Heart left ventricle (tissue), 16 donors: Measurements from ENCODE around the gene CTNNA3. TPM values are rescaled to one million over a fixed set of nuclear protein-coding genes. Genes with fewer than 3 reads are reported as not detected.

ENCODE experiments used
- ATAC-seq, 4 donors: fragments of 200-7000 bp; cut with Tn5 transposase; one replicate each; pipeline ENCODE4 v1.9.1; 2020 to 2022; ENCODE audit warnings: moderate library complexity in 4 of 4, mild to moderate bottlenecking in 3 of 4, moderate number of reproducible peaks in 1 of 4
- DNase-seq, 5 donors: peaks; one replicate each; pipeline ENCODE4 v3.0.0-alpha.2; 2020
- H3K27ac ChIP-seq, 12 donors: fragments of 200-600 bp; sonication (generic) in 4 of 12; one replicate each; pipeline versions ENCODE4 v1.5.0 to v1.8.0; 2016 to 2022; ENCODE audit warnings: mild to moderate bottlenecking in 2 of 12
- H3K27me3 ChIP-seq, 9 donors: fragments of 200-600 bp; sonication (generic) in 2 of 9; one replicate each; pipeline versions ENCODE4 v1.5.1 to v1.8.0; 2016 to 2022; ENCODE audit warnings: mild to moderate bottlenecking in 3 of 9
- H3K36me3 ChIP-seq, 9 donors: fragments of 200-600 bp; sonication (generic) in 2 of 9; one replicate each; pipeline versions ENCODE4 v1.5.0 to v1.8.0; 2018 to 2022; ENCODE audit warnings: mild to moderate bottlenecking in 2 of 9
- H3K4me1 ChIP-seq, 12 donors: fragments of 200-600 bp; sonication (generic) in 4 of 12; one replicate each; pipeline versions ENCODE4 v1.5.0 to v1.8.0; 2016 to 2022; ENCODE audit warnings: mild to moderate bottlenecking in 3 of 12
- H3K4me3 ChIP-seq, 12 donors: fragments of 200-600 bp; sonication (generic) in 4 of 12; one replicate each; pipeline versions ENCODE4 v1.5.0 to v1.8.0; 2017 to 2022; ENCODE audit warnings: mild to moderate bottlenecking in 9 of 12, moderate library complexity in 4 of 12
- H3K9me3 ChIP-seq, 12 donors: fragments of 200-600 bp; sonication (generic) in 4 of 12; one replicate each; pipeline versions ENCODE4 v1.5.0 to v1.8.0; 2016 to 2022; ENCODE audit warnings: mild to moderate bottlenecking in 1 of 12
- POLR2A ChIP-seq, 2 donors: fragments of 450-650 bp; IDR thresholded peaks; one replicate each; pipeline ENCODE4 v1.6.1; 2017; ENCODE audit warnings: antibody characterized with exemption in 2 of 2, mild to moderate bottlenecking in 2 of 2, moderate library complexity in 2 of 2
- WGBS, 4 donors: extraction: QIAGEN DNeasy Blood & Tissue Kit in 2 of 4; methylation state at CpG; one replicate each; pipeline versions ENCODE4 v1.1.5 to v1.1.7; 2013 to 2018; 5-methylcytosine and 5-hydroxymethylcytosine counted together
- intact Hi-C, 10 donors: fragments of 100-400 bp; cut with DNase I; formaldehyde crosslinking; loops; one replicate each; pipeline versions ENCODE4 v1.11.1 to v1.14.2; 2022
- polyA plus RNA-seq, 2 donors: library from polyadenylated mRNA; stranded (reverse); fragments of 200-250 nt; gene quantifications; one replicate each; pipeline ENCODE4 v1.2.3, GENCODE V29; 2013
- total RNA-seq, 9 donors: library from RNA; depleted of rRNA in 2 of 9; stranded (reverse); fragments of >200 nt in 2 of 9; fragmentation: NEBNext Ultra II Directional in 3 of 9; extraction: Animal tissue kit (Norgen Biotek cat#: 25700) in 3 of 9; gene quantifications; one replicate each; pipeline versions ENCODE4 v1.1.0 to v1.2.4, GENCODE V29; 2016 to 2023
- TF ChIP-seq, protein P1 (sequence below), 12 donors: fragments of 200-600 bp; sonication (generic) in 4 of 12; IDR thresholded peaks; one replicate each; pipeline versions ENCODE4 v1.5.0 to v1.8.0; 2018 to 2022; ENCODE audit warnings: antibody characterized with exemption in 12 of 12, mild to moderate bottlenecking in 5 of 12
- donor health status: ischemic (EF 13 %, LVEDD 7.1; RV severe dilation, severe dysfunction).
- donor health status: healthy with polysubstance abuse.
- donor health status: DM: no; HTN: yes; CAD: no.
- donor health status: DM: no; HTN: no; CAD: no.
- donor health status: ischemic (EF 25% LVEDD 6.9; RV normal size, moderate dysfunction).
- donor health status: ischemic (EF 25% LVEDD 5.7; RV mildly dilated, moderate dysfunction).
- donor health status: healthy.
- donor health status: DM: yes; HTN: yes; CAD: no.
- donor health status: ischemic (EF 35%, LVEDD 5.7; RV mildly dilated, moderate dysfunction).
- donor health status: nonischemic (EF 11% LVEDD 7.7; RV severe dilation, severe dysfunction).
- donor health status: DM: yes; HTN: yes; CAD: no.
- donor health status: PGD.
- donor health status: ischemic (EF 29% LVEDD 5.4; RV normal size, mild dysfunction).
- donor health status: nonischemic (EF 23%, LVEDD 6.1; RV moderate dilation, normal function).

The CTNNA3 gene
- total and polyA plus RNA-seq, 11 donors: 4.8 to 200 (median 99.0) TPM

DNA sequence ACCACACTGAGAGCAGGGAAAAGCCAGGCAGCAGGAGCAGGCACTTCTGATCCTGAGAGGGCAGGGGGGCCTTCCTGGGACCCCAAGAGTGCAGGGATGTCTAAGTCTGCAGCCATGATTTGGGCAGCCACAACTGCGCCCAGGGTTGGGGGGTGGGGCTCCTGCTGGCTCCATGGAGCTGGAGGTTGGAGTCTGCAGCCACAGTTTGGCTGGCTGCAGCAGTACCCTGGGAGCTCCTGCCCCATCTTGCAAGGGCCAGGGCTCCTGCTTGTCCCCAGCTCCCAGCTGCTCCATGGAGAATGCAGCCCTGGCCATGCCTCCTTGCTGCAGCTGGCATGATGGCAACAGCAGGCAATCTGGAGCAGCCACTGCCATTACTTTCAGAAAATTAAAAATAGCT is 1449.8 kb downstream of the CTNNA3 start:
- ATAC-seq: no peak
- TF ChIP-seq POLR2A (IDR thresholded peaks at IDR 0.05): no peak
- TF ChIP-seq, protein P1, sequence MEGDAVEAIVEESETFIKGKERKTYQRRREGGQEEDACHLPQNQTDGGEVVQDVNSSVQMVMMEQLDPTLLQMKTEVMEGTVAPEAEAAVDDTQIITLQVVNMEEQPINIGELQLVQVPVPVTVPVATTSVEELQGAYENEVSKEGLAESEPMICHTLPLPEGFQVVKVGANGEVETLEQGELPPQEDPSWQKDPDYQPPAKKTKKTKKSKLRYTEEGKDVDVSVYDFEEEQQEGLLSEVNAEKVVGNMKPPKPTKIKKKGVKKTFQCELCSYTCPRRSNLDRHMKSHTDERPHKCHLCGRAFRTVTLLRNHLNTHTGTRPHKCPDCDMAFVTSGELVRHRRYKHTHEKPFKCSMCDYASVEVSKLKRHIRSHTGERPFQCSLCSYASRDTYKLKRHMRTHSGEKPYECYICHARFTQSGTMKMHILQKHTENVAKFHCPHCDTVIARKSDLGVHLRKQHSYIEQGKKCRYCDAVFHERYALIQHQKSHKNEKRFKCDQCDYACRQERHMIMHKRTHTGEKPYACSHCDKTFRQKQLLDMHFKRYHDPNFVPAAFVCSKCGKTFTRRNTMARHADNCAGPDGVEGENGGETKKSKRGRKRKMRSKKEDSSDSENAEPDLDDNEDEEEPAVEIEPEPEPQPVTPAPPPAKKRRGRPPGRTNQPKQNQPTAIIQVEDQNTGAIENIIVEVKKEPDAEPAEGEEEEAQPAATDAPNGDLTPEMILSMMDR (IDR thresholded peaks at IDR 0.05): no peak
- H3K4me3 ChIP-seq: no peak overlapping the region
- no peaks in the 10 kb centered on the region for H3K36me3 ChIP-seq
- no peaks in the 10 kb centered on the region for H3K27me3 ChIP-seq
- intact Hi-C loops: no loop called here
- no peaks in the 10 kb centered on the region for H3K4me1 ChIP-seq
- no peak overlapping the region for H3K27ac ChIP-seq
- H3K9me3 ChIP-seq: peaks cover 0 to 28% (median 0%) of the 10 kb centered on the region in 12 donors
- WGBS, 4 donors: 86 to 96% (median 92%) methylated on average over 1 of the region's 1 CpG; no CpG with 5 or more reads in 1 of the 4 donors
- no peak for DNase-seq

DNA sequence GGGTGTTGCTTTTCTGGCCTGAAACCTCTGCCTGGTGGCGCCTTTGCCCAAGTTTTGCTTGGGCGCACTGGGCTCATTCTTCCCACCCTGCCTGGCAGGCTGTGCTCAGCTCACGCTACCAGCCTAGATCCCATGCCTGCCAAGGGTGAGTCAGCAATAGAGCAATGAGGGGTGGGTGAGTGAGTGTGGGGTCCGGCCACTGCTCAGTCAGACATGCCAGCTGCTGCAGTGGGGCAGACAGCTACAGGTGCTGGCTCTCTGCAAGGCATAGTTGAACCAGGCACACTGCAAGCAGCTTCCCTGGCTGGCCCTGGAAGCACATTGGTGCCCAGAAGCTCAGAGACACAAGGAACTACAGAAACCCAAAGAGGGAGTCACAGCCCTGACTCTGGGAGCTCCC is 1451.0 kb downstream of the CTNNA3 start:
- no peak overlapping the region for H3K4me3 ChIP-seq
- no peaks in the 10 kb centered on the region for H3K4me1 ChIP-seq
- 72 to 88% (median 84%) methylated on average over 3 to 4 of the region's 4 CpGs for WGBS, 4 donors
- ATAC-seq: no peak
- H3K36me3 ChIP-seq: no peaks in the 10 kb centered on the region
- no peaks in the 10 kb centered on the region for H3K27me3 ChIP-seq
- intact Hi-C loops: no loop called here
- DNase-seq: no peak
- no peak overlapping the region for H3K27ac ChIP-seq
- TF ChIP-seq POLR2A (IDR thresholded peaks at IDR 0.05): no peak
- TF ChIP-seq, protein P1 (IDR thresholded peaks at IDR 0.05): no peak
- peaks cover 0 to 28% (median 0%) of the 10 kb centered on the region in 12 donors for H3K9me3 ChIP-seq

DNA sequence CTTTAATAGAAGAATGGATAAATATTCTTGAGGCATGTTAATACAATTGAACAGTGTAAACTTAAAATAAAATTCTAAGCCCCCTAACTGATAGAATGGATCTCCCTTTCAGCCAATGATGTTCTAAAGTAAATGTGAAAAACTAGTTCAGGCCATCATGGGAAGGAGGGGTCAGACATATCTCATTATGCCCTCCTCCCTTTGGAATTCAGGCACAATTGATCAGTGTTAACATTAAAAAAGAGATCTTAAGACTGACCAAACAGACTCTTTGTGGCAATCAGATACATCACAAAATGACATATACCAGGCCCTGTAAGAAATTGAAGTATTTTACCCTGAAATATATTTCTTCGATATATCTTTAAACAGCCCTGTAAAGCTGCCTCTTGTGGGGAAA is 1453.1 kb downstream of the CTNNA3 start:
- Histone ChIP-seq H3K27ac (no peak overlapping the region), H3K9me3 (peaks cover 0 to 10% (median 0%) of the 10 kb centered on the region in 12 donors), H3K4me3 (no peak overlapping the region), H3K36me3 (no peaks in the 10 kb centered on the region), H3K4me1 (no peaks in the 10 kb centered on the region), H3K27me3 (no peaks in the 10 kb centered on the region)
- 85 to 93% (median 88%) methylated on average over 1 of the region's 1 CpG for WGBS, 4 donors
- DNase-seq: no peak
- TF ChIP-seq, protein P1 (IDR thresholded peaks at IDR 0.05): no peak
- TF ChIP-seq POLR2A (IDR thresholded peaks at IDR 0.05): no peak
- intact Hi-C loops: no loop called here
- no peak for ATAC-seq

DNA sequence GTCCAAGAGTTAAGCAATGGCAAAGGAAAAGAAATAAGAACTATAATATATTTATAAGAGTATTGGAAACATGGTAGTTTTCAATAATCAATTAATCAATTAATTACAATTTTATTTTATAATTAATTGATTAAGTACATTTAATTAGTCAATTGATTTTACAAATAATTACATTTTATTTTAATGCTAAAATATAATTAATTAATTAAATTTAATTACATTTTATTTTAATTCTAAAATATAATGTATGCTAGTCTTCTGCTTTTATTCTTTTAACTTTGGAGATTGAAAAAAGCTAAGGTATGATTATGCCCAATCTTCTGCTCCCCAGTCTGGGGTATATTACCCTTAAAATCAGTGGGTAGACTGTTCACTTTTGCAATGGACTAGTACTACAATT is 1456.9 kb downstream of the CTNNA3 start:
- Histone ChIP-seq H3K9me3 (no peaks in the 10 kb centered on the region), H3K4me3 (no peak overlapping the region), H3K4me1 (no peaks in the 10 kb centered on the region), H3K27me3 (no peaks in the 10 kb centered on the region), H3K36me3 (no peaks in the 10 kb centered on the region), H3K27ac (no peak overlapping the region)
- DNase-seq: no peak
- intact Hi-C loops: no loop called here
- ATAC-seq: no peak
- TF ChIP-seq POLR2A (IDR thresholded peaks at IDR 0.05): no peak
- TF ChIP-seq, protein P1 (IDR thresholded peaks at IDR 0.05): no peak
